GM12878 (cell line): ENCODE data around the gene ATP8B1. TPM values are rescaled to one million over a fixed set of nuclear protein-coding genes. Genes with fewer than 3 reads are reported as not detected.

Experiments
- ATAC-seq: fragments of 200-7000 bp; cut with Tn5 transposase; 3 replicates; pipeline ENCODE4 v1.9.1; 2020; ENCODE audit warnings: mild to moderate bottlenecking, moderate library complexity
- BruUV-seq: library from RNA; stranded (reverse); fragments of 400-500 nt; replicated peaks from 2 replicates; lab custom pipeline; 2021; lab: Mats Ljungman, UMichigan
- CTCF ChIA-PET: fragments of 300-600 bp; sonication (Branson Sonifier 250); formaldehyde crosslinking; extraction: SDS; loops from one replicate; lab custom pipeline; 2021; ENCODE audit warnings: inconsistent platforms; lab: Yijun Ruan, JAX
- POLR2A ChIA-PET: fragments of 350-600 bp; formaldehyde crosslinking; extraction: SDS; loops from one replicate; lab custom pipeline; 2021; ENCODE audit warnings: inconsistent platforms; lab: Charles Lee
- RAD21 ChIA-PET: fragments of 300-600 bp; sonication (Branson Sonifier 250); formaldehyde crosslinking; loops from one replicate; lab custom pipeline; 2023; ENCODE audit warnings: antibody characterized with exemption; ENCODE audit not compliant: unreplicated experiment; lab: Charles Lee
- SMC1A ChIA-PET: fragments of 300-600 bp; sonication (Branson Sonifier 250); formaldehyde crosslinking; loops from one replicate; lab custom pipeline; 2023; ENCODE audit not compliant: unreplicated experiment, uncharacterized antibody; lab: Charles Lee
- DNase-seq: peaks from one replicate; pipeline ENCODE4 v3.0.0-alpha.2; 2011; ENCODE audit warnings: low read depth, low spot score
- FAIRE-seq: peaks from 3 replicates; lab custom pipeline; 2011; peaks lifted over from hg19 to GRCh38; lab: Jason Lieb, UNC
- H2AFZ ChIP-seq: 2 replicates; pipeline ENCODE4 v1.6.0; 2011; ENCODE audit warnings: low read depth, low read length, control low read depth; ENCODE audit not compliant: control insufficient read depth
- H3K27ac ChIP-seq: 2 replicates; pipeline ENCODE4 v1.5.1; 2011; ENCODE audit warnings: control low read depth; ENCODE audit not compliant: control insufficient read depth, insufficient read depth
- H3K27me3 ChIP-seq, 2 experiments: replicated peaks in 1 of 2; 2 replicates each; pipeline versions ENCODE4 v1.6.0 to v1.6.1; 2011; ENCODE audit warnings: low read length in 1 of 2; ENCODE audit not compliant: control insufficient read depth in 2 of 2, insufficient read depth in 2 of 2
- H3K36me3 ChIP-seq, 2 experiments: 2 replicates each; pipeline ENCODE4 v1.5.1; 2011; ENCODE audit warnings: low read length in 1 of 2; ENCODE audit not compliant: control insufficient read depth in 2 of 2, insufficient read depth in 2 of 2
- H3K4me1 ChIP-seq: 2 replicates; pipeline ENCODE4 v1.6.1; 2011; ENCODE audit warnings: mild to moderate bottlenecking, low read length, moderate library complexity, mixed read lengths; ENCODE audit not compliant: control insufficient read depth, insufficient read depth
- H3K4me2 ChIP-seq: 2 replicates; pipeline ENCODE4 v1.6.0; 2011; ENCODE audit warnings: control low read depth; ENCODE audit not compliant: control insufficient read depth, insufficient read depth
- H3K4me3 ChIP-seq: fragments of 200-600 bp; sonication (generic); 2 replicates; pipeline ENCODE4 v1.5.1; 2016
- H3K79me2 ChIP-seq: 2 replicates; pipeline ENCODE4 v1.6.0; 2011; ENCODE audit warnings: low read length; ENCODE audit not compliant: control insufficient read depth, insufficient read depth
- H3K9ac ChIP-seq: 2 replicates; pipeline ENCODE4 v1.8.0; 2011; ENCODE audit warnings: low read length, control low read depth, mixed read lengths; ENCODE audit not compliant: control insufficient read depth, insufficient read depth
- H3K9me3 ChIP-seq: replicated peaks from 3 replicates; pipeline ENCODE4 v1.5.1; 2011; ENCODE audit warnings: mild to moderate bottlenecking, low read length; ENCODE audit not compliant: control insufficient read depth, insufficient read depth
- H4K20me1 ChIP-seq: 2 replicates; pipeline ENCODE4 v1.6.0; 2011; ENCODE audit not compliant: control insufficient read depth, insufficient read depth
- EZH2 ChIP-seq: IDR thresholded peaks from 2 replicates; pipeline ENCODE4 v1.6.1; 2012; ENCODE audit warnings: low read depth, mild to moderate bottlenecking, control low read depth, inconsistent platforms, low read length, borderline replicate concordance; ENCODE audit not compliant: control insufficient read depth
- GATAD2B ChIP-seq: fragments of 450-650 bp; conservative IDR thresholded peaks from 2 replicates; pipeline ENCODE4 v1.6.1; 2017; ENCODE audit warnings: low read depth, mild to moderate bottlenecking, moderate library complexity
- KDM1A ChIP-seq: fragments of 200-600 bp; sonication (generic); IDR thresholded peaks from 2 replicates; pipeline ENCODE4 v1.6.1; 2016; ENCODE audit warnings: borderline replicate concordance
- MTA3 ChIP-seq: IDR thresholded peaks from 2 replicates; pipeline ENCODE4 v1.6.1; 2012; ENCODE audit warnings: low read length, inconsistent platforms, borderline replicate concordance
- NBN ChIP-seq: fragments of 450-650 bp; IDR thresholded peaks from 2 replicates; pipeline ENCODE4 v1.6.1; 2016
- NR2F1 ChIP-seq: fragments of 450-650 bp; conservative IDR thresholded peaks from 2 replicates; pipeline ENCODE4 v1.6.1; 2017; ENCODE audit warnings: mild to moderate bottlenecking
- RB1 ChIP-seq: fragments of 450-650 bp; formaldehyde crosslinking; IDR thresholded peaks from 2 replicates; pipeline ENCODE4 v1.6.1; 2017; ENCODE audit warnings: mild to moderate bottlenecking, borderline replicate concordance
- RBBP5 ChIP-seq: fragments of 200-600 bp; sonication (generic); conservative IDR thresholded peaks from 2 replicates; pipeline ENCODE4 v1.6.1; 2016
- RELA ChIP-seq: fragments of 450-650 bp; IDR thresholded peaks from 2 replicates; pipeline ENCODE4 v1.8.0; 2014; ENCODE audit warnings: borderline replicate concordance; ENCODE audit not compliant: partially characterized antibody
- RUNX3 ChIP-seq: IDR thresholded peaks from 2 replicates; pipeline ENCODE4 v1.6.1; 2012; ENCODE audit warnings: low read length, inconsistent platforms
- SP1 ChIP-seq: IDR thresholded peaks from one replicate; pipeline ENCODE4 v1.6.1; 2011; ENCODE audit warnings: low read depth, low read length
- SPI1 ChIP-seq: IDR thresholded peaks from 2 replicates; pipeline ENCODE4 v1.6.1; 2011; ENCODE audit warnings: low read depth, mild to moderate bottlenecking, low read length, moderate library complexity, borderline replicate concordance; ENCODE audit not compliant: insufficient read depth
- TAF1 ChIP-seq: IDR thresholded peaks from 2 replicates; pipeline ENCODE4 v1.6.1; 2011; ENCODE audit warnings: mild to moderate bottlenecking, low read depth, low read length, borderline replicate concordance
- TCF12 ChIP-seq: IDR thresholded peaks from 2 replicates; pipeline ENCODE4 v1.6.1; 2011; ENCODE audit warnings: low read depth, mild to moderate bottlenecking, low read length
- YY1 ChIP-seq: IDR thresholded peaks from 2 replicates; pipeline ENCODE4 v1.6.1; 2011; ENCODE audit warnings: low read depth, mild to moderate bottlenecking, low read length
- WGBS: methylation state at CpG from one replicate; pipeline ENCODE4 v1.1.6; 2016; ENCODE audit warnings: low lambda C conversion rate; ENCODE audit not compliant: insufficient replicate concordance, insufficient coverage; ENCODE audit errors: missing lambda C conversion rate; 5-methylcytosine and 5-hydroxymethylcytosine counted together
- in situ Hi-C: fragments of 300-500 bp; cut with MboI; formaldehyde crosslinking; loops from 9 replicates; pipeline ENCODE4 v1.14.3; 2018; ENCODE audit warnings: mixed read lengths
- intact Hi-C: fragments of 100-400 bp; cut with micrococcal nuclease; formaldehyde crosslinking; loops from one replicate; pipeline ENCODE4 v1.14.2; 2022; ENCODE audit not compliant: unreplicated experiment
- polyA plus RNA-seq, 11 experiments: library from polyadenylated mRNA; depleted of rRNA in 4 of 11; unstranded in 6 of 11; stranded (reverse) in 5 of 11; fragments of >200 nt; fragmentation: Nextera tagmentation in 4 of 11; fragmentation: Illumina TruSeq in 1 of 11; extraction: Ambion mirVana in 4 of 11; extraction: Trizol in 1 of 11; gene quantifications; 1 replicate in 1 of 11; 2 replicates in 10 of 11; pipeline versions ENCODE4 v1.2.1 to v1.2.3, GENCODE V29; 2011 to 2016; ENCODE audit warnings: inconsistent platforms in 2 of 11, missing spikeins in 2 of 11, low read depth in 1 of 11
- total RNA-seq, 4 experiments: library from RNA; depleted of rRNA in 3 of 4; stranded (reverse); fragments of >200 nt in 3 of 4; fragmentation: Illumina TruSeq in 1 of 4; extraction: Trizol in 1 of 4; gene quantifications; 2 replicates each; pipeline versions ENCODE4 v1.2.1 to v1.2.3, GENCODE V29; 2013 to 2021

The ATP8B1 gene
- total and polyA plus RNA-seq, 10 of the 15 experiments (the other 5 are each of a cell fraction or from before 2014, with no cell fraction given) = 0.03 to 0.37 (median 0.11) TPM

DNA sequence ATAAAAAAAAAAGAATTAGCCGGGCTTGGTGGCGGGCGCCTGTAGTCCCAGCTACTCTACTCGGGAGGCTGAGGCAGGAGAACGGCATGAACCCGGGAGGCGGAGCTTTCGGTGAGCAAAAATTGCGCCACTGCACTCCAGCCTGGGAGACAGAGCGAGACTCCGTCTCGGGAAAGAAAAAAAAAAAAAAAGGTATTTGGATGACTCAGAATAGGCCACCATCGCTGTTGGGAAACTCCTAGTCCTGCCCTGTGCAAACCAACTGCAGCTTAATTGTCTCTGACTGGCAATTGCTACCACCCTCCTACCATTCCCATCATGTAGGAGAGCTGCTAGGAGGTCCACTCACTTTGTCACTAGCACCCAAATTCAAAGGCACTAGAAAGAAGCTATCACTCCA, 43.5 kb downstream of the ATP8B1 start:
- Histone ChIP-seq H3K9ac (no peak overlapping the region), H3K36me3 (no peaks in the 10 kb centered on the region), H2AFZ (no peak overlapping the region), H3K4me2 (no peak overlapping the region), H3K27me3 (no peaks in the 10 kb centered on the region), H3K9me3 (no peaks in the 10 kb centered on the region), H4K20me1 (no peaks in the 10 kb centered on the region), H3K4me1 (no peaks in the 10 kb centered on the region), H3K27ac (no peak overlapping the region), H3K4me3 (no peak overlapping the region), H3K79me2 (no peaks in the 10 kb centered on the region)
- DNase-seq (no peak), FAIRE-seq (peak; percentile 57), ATAC-seq (no peak)
- ChIA-PET CTCF (no interaction called here), RAD21 (no interaction called here), SMC1A (interaction anchor here (1.1 kb wide), 1 partner anchor 199 kb away, joined by 3 read pairs; no protein-coding TSS in a partner anchor), POLR2A (interaction anchor here (0.6 kb wide), 2 partner anchors 148 to 855 kb away, joined by 3 to 4 read pairs; no protein-coding TSS in a partner anchor)
- TF ChIP-seq SP1 = no peak
- TF ChIP-seq KDM1A = no peak
- TF ChIP-seq YY1 = no peak
- TF ChIP-seq RB1 = no peak
- TF ChIP-seq MTA3 = no peak
- no peak for TF ChIP-seq RUNX3
- TF ChIP-seq RELA = no peak
- no peak for TF ChIP-seq NR2F1
- no peak for TF ChIP-seq EZH2
- no peak for TF ChIP-seq TCF12
- TF ChIP-seq NBN = no peak
- no peak for TF ChIP-seq TAF1
- TF ChIP-seq RBBP5 = no peak
- no peak for TF ChIP-seq SPI1
- TF ChIP-seq GATAD2B = no peak
- in situ Hi-C loops (no loop called here), intact Hi-C loops (loop anchor here (10.0 kb wide), 1 partner anchor 125 kb away; no protein-coding TSS in a partner anchor)
- WGBS = 55% methylated on average over 13 of the region's 13 CpGs
- BruUV-seq = no TSS peak
